Spleen (tissue), 7 donors: ENCODE data around the gene ZNF438.
"Not testable (repeated sequence)": the region's sequence is repeated elsewhere in the genome, so short reads cannot be mapped to it uniquely, and the experiment has no call there.

Experiments used
- POLR2A ChIP-seq, 3 donors: fragments of 450-650 bp; IDR thresholded peaks; one replicate each; pipeline ENCODE4 v1.5.1; 2017; ENCODE audit warnings: antibody characterized with exemption in 3 of 3, mild to moderate bottlenecking in 1 of 3
- POLR2AphosphoS5 ChIP-seq, 3 donors: sonication (generic); formaldehyde crosslinking; IDR thresholded peaks; one replicate each; pipeline ENCODE4 v1.5.1; 2017; ENCODE audit warnings: antibody characterized with exemption in 3 of 3
- TF ChIP-seq, protein P1 (sequence below), 11 experiments: fragments of 200-600 bp in 7 of 11; fragments of 450-650 bp in 4 of 11; sonication (generic) in 4 of 11; IDR thresholded peaks in 8 of 11; conservative IDR thresholded peaks in 3 of 11; 1 replicate in 7 of 11; 2 replicates in 4 of 11; pipeline versions ENCODE4 v1.4.0 to v1.8.0; 2016 to 2021; ENCODE audit warnings: antibody characterized with exemption in 11 of 11, inconsistent platforms in 4 of 11, mild to moderate bottlenecking in 1 of 11
- donor health status: DM: no; HTN: no; CAD: no; lungs with moderate emphysema.
- donor health status: DM: no; HTN: no; CAD: no.
- donor health status: DM: no; HTN: no; CAD: no.

DNA sequence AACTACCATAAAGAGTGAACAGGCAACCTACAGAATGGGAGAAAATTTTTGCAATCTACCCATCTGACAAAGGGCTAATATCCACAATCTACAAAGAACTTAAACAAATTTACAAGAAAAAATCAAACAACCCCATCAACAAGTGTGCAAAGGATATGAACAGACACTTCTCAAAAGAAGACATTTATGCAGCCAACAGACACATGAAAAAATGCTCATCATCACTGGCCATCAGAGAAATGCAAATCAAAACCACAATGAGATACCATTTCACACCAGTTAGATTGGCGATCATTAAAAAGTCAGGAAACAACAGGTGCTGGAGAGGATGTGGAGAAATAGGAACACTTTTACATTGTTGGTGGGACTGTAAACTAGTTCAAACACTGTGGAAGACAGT, 5.4 kb downstream of the ZNF438 start:
- not testable (repeated sequence) for TF ChIP-seq POLR2A, POLR2AphosphoS5 (IDR thresholded peaks at IDR 0.05)
- TF ChIP-seq, protein P1, sequence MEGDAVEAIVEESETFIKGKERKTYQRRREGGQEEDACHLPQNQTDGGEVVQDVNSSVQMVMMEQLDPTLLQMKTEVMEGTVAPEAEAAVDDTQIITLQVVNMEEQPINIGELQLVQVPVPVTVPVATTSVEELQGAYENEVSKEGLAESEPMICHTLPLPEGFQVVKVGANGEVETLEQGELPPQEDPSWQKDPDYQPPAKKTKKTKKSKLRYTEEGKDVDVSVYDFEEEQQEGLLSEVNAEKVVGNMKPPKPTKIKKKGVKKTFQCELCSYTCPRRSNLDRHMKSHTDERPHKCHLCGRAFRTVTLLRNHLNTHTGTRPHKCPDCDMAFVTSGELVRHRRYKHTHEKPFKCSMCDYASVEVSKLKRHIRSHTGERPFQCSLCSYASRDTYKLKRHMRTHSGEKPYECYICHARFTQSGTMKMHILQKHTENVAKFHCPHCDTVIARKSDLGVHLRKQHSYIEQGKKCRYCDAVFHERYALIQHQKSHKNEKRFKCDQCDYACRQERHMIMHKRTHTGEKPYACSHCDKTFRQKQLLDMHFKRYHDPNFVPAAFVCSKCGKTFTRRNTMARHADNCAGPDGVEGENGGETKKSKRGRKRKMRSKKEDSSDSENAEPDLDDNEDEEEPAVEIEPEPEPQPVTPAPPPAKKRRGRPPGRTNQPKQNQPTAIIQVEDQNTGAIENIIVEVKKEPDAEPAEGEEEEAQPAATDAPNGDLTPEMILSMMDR (IDR thresholded peaks at IDR 0.05 in 8 of 11, conservative IDR thresholded peaks at IDR 0.05 in 3 of 11) = not testable (repeated sequence)
